Ovary (tissue), 9 donors: ENCODE results near the gene HIP1. TPM values are rescaled to one million over a fixed set of nuclear protein-coding genes. Genes with fewer than 3 reads are reported as not detected.

Experiments used
- DNase-seq, 5 donors: peaks; one replicate each; pipeline ENCODE4 v3.0.0-alpha.2; 2019 to 2020
- H3K27ac ChIP-seq, 2 donors: fragments of 200-600 bp; one replicate each; pipeline versions ENCODE4 v1.5.1 to v1.8.0; 2019 to 2022
- H3K27me3 ChIP-seq: fragments of 200-600 bp; one replicate; pipeline ENCODE4 v1.8.0; 2022
- H3K36me3 ChIP-seq: fragments of 200-600 bp; sonication (generic); one replicate; pipeline ENCODE4 v1.5.1; 2019
- H3K4me1 ChIP-seq: one replicate; pipeline ENCODE4 v1.8.1; 2013; ENCODE audit warnings: mild to moderate bottlenecking, moderate library complexity; ENCODE audit not compliant: insufficient read depth
- H3K4me3 ChIP-seq: fragments of 200-600 bp; sonication (generic); one replicate; pipeline ENCODE4 v1.5.1; 2017
- H3K9me3 ChIP-seq, 2 donors: fragments of 200-600 bp in 1 of 2; sonication (generic) in 1 of 2; one replicate each; pipeline versions ENCODE4 v1.5.1 to v1.8.1; 2013 to 2019; ENCODE audit warnings: mild to moderate bottlenecking in 1 of 2, moderate library complexity in 1 of 2
- EP300 ChIP-seq: sonication (generic); formaldehyde crosslinking; IDR thresholded peaks from one replicate; pipeline ENCODE4 v1.6.1; 2017; ENCODE audit warnings: antibody characterized with exemption
- POLR2A ChIP-seq: fragments of 450-650 bp; IDR thresholded peaks from one replicate; pipeline ENCODE4 v1.6.1; 2017; ENCODE audit warnings: antibody characterized with exemption, mild to moderate bottlenecking, moderate library complexity
- WGBS, 3 donors: extraction: QIAGEN DNeasy Blood & Tissue Kit in 1 of 3; methylation state at CpG; one replicate each; pipeline versions ENCODE4 v1.1.5 to v1.1.7; 2013 to 2017; 5-methylcytosine and 5-hydroxymethylcytosine counted together
- intact Hi-C, 4 donors: fragments of 100-400 bp; cut with DNase I; formaldehyde crosslinking; loops; one replicate each; pipeline versions ENCODE4 v1.11.0 to v1.15.1; 2022 to 2023
- polyA plus RNA-seq, 2 donors: library from polyadenylated mRNA; stranded (reverse); fragments of 200-250 nt in 1 of 2; fragments of 350-450 nt in 1 of 2; fragmentation: Illumina TruSeq in 1 of 2; extraction: RNeasy Lipid Tissue Mini Kit (QIAGEN cat#74804) in 1 of 2; gene quantifications; one replicate each; pipeline ENCODE4 v1.2.3, GENCODE V29; 2013 to 2014
- total RNA-seq, 7 donors: library from RNA; depleted of rRNA in 2 of 7; stranded (reverse); fragments of >200 nt in 2 of 7; fragmentation: NEBNext Ultra II Directional in 3 of 7; extraction: Animal tissue kit (Norgen Biotek cat#: 25700) in 3 of 7; gene quantifications; one replicate each; pipeline versions ENCODE4 v1.1.0 to v1.2.4, GENCODE V29; 2016 to 2023
- TF ChIP-seq, protein P1 (sequence below), 3 donors: fragments of 450-650 bp in 2 of 3; fragments of 200-600 bp in 1 of 3; IDR thresholded peaks; one replicate each; pipeline versions ENCODE4 v1.5.1 to v1.8.0; 2016 to 2022; ENCODE audit warnings: antibody characterized with exemption in 3 of 3, mild to moderate bottlenecking in 1 of 3
- donor health status: DM: no; HTN: no; CAD: no; lungs with moderate emphysema.
- donor health status: DM: no; HTN: no; CAD: no.
- donor health status: Bipolar disorder and iron deficiency.
- donor health status: DM: yes; HTN: yes; CAD: no.
- donor health status: DM: no; HTN: no; CAD: no.
- donor health status: DM: yes; HTN: yes; CAD: no.

Gene HIP1
- total and polyA plus RNA-seq, 9 donors = 9.4 to 31.4 (median 16.8) TPM

DNA sequence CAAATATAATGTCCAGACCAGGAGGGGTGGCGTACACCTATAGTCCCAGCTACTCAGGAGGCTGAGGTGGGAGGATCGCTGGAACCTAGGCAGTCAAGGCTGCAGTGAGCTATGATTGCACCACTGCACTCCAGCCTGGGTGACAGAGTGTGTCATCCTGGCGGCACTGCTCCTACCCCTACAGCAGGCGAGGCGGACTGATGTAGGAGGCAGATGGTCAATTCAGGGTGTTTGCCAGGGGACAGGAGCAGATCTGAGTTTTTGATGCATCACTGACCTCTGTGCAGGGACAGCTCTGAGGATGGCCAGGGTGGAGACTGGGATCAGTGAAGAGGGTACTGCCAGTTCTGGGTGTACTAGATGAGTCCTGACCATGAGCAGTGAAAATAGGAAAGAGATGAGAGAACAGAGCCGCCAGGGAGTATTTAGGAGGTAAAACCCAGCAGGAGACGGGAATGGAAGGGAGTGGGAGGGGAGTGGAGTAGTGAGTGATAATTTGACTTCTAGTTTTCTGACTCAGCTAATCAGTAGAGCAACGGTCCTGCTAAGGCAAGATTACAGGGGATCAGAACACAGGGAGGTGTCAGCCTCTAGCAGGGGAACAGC is 75.3 kb downstream of the HIP1 start:
- no peaks in the 10 kb centered on the region for H3K9me3 ChIP-seq
- no peaks in the 10 kb centered on the region for H3K27me3 ChIP-seq
- no peaks in the 10 kb centered on the region for H3K36me3 ChIP-seq
- intact Hi-C loops = no loop called here
- peaks cover 12% of the 10 kb centered on the region for H3K4me1 ChIP-seq
- 69 to 72% (median 70%) methylated on average over 8 of the region's 8 CpGs for WGBS, 3 donors
- no peak overlapping the region for H3K4me3 ChIP-seq
- DNase-seq = no peak
- no peak overlapping the region for H3K27ac ChIP-seq
- TF ChIP-seq, protein P1, sequence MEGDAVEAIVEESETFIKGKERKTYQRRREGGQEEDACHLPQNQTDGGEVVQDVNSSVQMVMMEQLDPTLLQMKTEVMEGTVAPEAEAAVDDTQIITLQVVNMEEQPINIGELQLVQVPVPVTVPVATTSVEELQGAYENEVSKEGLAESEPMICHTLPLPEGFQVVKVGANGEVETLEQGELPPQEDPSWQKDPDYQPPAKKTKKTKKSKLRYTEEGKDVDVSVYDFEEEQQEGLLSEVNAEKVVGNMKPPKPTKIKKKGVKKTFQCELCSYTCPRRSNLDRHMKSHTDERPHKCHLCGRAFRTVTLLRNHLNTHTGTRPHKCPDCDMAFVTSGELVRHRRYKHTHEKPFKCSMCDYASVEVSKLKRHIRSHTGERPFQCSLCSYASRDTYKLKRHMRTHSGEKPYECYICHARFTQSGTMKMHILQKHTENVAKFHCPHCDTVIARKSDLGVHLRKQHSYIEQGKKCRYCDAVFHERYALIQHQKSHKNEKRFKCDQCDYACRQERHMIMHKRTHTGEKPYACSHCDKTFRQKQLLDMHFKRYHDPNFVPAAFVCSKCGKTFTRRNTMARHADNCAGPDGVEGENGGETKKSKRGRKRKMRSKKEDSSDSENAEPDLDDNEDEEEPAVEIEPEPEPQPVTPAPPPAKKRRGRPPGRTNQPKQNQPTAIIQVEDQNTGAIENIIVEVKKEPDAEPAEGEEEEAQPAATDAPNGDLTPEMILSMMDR (IDR thresholded peaks at IDR 0.05) = no peak
- no peak for TF ChIP-seq EP300
- TF ChIP-seq POLR2A = no peak

DNA sequence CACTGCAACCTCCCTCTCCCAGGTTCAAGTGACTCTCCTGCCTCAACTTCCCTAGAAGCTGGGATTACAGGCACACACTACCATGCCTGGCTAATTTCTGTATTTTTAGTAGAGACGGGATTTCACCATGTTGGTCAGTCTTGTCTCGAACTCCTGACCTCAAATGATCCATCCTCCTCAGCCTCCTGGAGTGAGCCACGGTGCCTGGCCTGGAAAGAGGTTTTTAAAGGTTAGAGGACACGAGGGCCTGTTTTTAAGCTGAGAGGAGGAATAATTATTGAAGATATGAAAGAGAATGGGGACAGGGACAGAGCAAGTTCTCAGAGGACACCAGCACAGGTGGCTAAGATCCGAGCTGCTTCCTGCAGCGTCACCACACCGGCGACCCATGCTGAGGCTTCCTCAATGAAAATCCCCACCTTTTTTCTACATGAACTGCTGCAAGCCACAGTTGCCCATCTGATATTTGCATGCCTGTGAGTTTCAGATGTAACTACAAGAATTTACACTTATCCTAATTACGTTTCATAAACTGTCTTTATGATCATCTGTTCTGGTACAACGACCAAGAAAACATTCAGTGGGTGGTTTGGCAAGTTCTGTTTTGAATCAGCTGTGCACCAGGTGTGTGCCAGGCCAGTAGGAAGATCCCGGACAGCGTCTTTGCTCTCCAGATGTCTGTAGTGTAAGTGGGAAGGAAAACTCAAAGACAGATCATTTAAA is 76.0 kb downstream of the HIP1 start:
- no peak overlapping the region for H3K4me3 ChIP-seq
- H3K36me3 ChIP-seq = no peaks in the 10 kb centered on the region
- no peak overlapping the region for H3K27ac ChIP-seq
- 55 to 61% (median 57%) methylated on average over 12 of the region's 12 CpGs for WGBS, 3 donors
- H3K9me3 ChIP-seq = no peaks in the 10 kb centered on the region
- no peaks in the 10 kb centered on the region for H3K27me3 ChIP-seq
- intact Hi-C loops = no loop called here
- DNase-seq = no peak
- peaks cover 13% of the 10 kb centered on the region for H3K4me1 ChIP-seq
- TF ChIP-seq, protein P1 (IDR thresholded peaks at IDR 0.05) = no peak
- no peak for TF ChIP-seq EP300
- TF ChIP-seq POLR2A = no peak

DNA sequence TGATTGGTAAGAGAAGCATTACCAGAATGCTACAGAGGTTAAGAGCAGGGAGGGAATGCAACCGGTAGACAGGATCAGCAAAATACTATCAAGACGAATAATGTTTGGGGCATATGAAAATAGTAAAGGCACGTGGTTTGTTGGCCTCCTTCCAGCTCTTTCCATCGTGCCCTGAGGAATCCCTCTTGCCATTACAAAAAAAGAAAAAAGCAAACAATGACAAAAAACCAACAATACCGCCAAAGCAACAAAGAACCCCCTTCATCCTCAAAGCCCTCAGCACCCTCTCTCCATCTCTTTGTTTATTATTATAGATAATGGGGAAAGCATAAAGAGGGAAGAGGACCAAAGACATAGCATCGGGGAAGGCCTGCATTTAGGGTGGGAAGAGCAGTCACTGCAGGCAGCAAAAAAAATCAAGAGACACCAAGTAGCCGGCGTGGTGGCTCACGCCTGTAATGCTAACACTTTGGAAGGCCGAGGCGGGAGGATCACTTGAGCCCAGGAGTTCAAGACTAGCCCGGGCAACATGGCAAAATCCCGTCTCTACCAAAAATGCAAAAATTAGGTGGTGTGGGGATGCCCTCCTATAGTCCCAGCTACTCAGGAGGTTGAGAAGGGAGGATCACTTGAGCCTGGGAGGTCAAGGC is 78.0 kb downstream of the HIP1 start:
- Histone ChIP-seq H3K27ac (no peak overlapping the region), H3K9me3 (no peaks in the 10 kb centered on the region), H3K4me3 (no peak overlapping the region), H3K4me1 (peaks cover 18% of the 10 kb centered on the region), H3K27me3 (no peaks in the 10 kb centered on the region), H3K36me3 (no peaks in the 10 kb centered on the region)
- WGBS, 3 donors = 69 to 80% (median 73%) methylated on average over 13 of the region's 13 CpGs
- intact Hi-C loops = no loop called here
- TF ChIP-seq EP300 = no peak
- TF ChIP-seq, protein P1 (IDR thresholded peaks at IDR 0.05) = no peak
- TF ChIP-seq POLR2A = no peak
- DNase-seq = no peak

DNA sequence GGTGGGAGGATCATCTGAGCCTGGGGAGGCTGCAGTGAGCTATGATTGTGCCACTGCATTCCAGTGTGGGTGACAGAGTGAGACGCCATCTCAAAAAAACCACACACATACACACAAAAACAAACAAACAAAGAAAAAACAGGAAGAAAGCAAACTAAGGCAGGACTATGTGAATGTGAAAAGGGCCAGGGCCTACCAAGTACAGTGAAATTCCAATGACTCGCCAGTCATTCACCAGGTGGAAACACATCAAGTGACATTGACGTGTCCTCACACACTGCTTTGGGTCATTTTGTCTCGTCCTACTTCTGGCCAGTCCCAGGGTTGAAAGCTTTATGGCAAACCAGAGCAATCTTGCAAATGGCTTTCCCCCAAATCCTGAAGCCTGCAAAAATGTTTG is 79.9 kb downstream of the HIP1 start:
- WGBS, 3 donors = 81 to 86% (median 81%) methylated on average over 4 of the region's 4 CpGs
- Histone ChIP-seq H3K27ac (no peak overlapping the region), H3K4me3 (no peak overlapping the region), H3K9me3 (no peaks in the 10 kb centered on the region), H3K4me1 (peaks cover 19% of the 10 kb centered on the region), H3K27me3 (no peaks in the 10 kb centered on the region), H3K36me3 (no peaks in the 10 kb centered on the region)
- TF ChIP-seq EP300 (no peak), POLR2A (no peak)
- TF ChIP-seq, protein P1 (IDR thresholded peaks at IDR 0.05) = no peak
- DNase-seq = no peak
- intact Hi-C loops = no loop called here
